Stimulated activated CD8-positive, alpha-beta memory T cell treated with anti-CD3 and anti-CD28 coated beads, Interleukin-7, amount 100 ng/mL, for 48 hours (primary cell): ENCODE data around the gene ADARB2.

ENCODE experiments used
- DNase-seq, 2 donors: peaks; one replicate each; pipeline ENCODE4 v3.0.0-alpha.2; 2020; ENCODE audit warnings: low read depth in 1 of 2; ENCODE audit errors: extremely low read depth in 1 of 2

The ADARB2 gene

DNA sequence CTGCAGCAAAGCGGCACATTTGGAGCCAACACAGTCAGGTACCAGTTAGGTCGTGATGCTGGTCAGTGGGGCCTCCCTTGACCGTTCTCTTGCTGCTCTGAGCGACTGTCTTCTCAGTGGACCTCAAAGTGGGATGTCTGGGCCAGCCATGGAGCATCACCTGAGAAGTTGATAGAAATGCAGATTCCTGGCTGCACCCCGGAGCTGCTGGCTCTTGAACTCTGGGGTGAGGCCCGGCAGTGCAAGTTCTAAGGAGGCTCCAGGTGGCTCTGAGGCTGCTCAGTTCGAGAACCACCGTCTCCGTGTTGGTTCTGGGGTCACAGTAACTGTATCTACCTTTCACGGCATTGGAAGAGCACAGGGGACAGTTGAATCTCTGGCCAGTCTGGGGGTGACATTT is 533.6 kb downstream of the ADARB2 start:
- DNase-seq, result no peak

DNA sequence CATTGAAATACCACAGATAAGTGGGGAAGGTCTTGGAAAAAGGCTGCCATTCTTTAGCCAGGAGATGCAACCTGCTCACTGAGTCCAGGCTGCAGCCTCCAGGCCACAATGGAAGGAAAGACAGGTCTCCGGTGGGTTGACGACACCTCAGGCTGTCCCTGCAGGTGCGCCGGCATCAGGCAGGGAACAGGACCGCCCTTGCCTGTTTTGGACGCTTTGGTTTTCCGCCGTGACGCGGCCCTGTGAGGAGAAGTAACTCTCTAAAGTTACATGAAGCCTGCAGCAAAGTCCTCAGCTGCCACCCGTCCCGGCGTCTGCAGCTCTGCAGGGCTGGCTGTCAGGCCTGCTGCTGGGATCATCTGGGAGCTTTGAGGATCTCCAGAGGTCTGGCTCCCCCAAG is 534.1 kb downstream of the ADARB2 start:
- DNase-seq, result no peak

DNA sequence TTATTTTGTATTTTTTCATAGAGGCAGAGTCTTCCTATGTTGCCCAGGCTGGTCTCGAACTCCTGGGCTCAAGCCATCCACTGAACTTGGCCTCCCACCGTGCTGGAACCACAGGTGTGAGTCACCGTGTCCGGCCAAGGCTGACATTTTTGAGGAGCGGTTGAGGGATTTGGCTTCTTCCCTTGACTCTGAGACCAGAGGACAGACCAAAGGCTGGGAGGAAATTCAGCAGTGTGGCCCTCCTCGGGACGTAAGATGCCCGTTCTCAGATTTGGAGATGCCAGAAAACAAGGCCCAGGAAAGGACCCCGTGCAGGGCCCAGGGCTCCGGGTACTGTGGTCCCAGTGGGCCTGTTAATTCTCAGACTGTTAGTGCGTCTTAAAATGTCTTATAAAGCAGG is 535.0 kb downstream of the ADARB2 start:
- DNase-seq, result no peak

DNA sequence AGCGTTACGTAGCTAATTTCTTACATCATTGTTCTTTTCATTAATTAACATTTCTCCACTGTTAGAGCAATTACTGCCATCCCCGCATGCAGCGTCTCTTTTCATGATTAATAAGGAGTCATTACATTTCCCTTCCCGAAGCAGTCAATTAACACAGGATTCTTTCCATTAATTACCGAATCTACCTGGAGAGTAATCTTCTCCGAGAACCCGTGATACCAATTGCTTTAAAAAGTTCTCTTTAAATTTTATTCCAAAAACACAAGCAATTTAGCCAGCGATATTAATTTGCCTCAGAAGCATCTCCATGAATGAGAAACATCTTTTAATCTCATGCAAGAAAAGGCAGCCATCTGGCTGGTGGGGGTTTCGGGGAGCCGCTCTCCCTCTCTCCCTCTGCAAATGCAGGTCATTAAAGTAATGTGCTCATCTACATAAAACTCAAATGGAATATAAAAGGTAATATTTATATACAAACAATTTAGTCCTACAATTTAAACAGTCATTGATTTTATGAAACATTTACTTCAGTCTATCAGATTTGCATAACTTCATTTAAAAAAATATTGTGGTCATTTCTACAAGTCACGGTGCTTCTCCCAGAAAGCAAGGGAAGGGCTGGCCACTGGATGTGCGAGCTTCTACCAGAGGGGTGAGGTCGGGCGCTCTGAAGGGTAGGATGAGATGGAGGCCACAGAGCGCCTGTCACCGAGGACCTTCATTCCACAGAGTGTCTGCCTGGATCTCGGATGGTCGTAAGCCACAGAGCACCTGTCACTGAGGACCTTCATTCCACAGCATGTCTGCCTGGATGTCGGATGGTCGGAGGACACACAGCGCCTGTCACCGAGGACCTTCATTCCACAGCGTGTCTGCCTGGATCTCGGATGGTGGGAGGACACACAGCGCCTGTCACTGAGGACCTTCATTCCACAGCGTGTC is 536.2 kb downstream of the ADARB2 start:
- DNase-seq, result no peak

DNA sequence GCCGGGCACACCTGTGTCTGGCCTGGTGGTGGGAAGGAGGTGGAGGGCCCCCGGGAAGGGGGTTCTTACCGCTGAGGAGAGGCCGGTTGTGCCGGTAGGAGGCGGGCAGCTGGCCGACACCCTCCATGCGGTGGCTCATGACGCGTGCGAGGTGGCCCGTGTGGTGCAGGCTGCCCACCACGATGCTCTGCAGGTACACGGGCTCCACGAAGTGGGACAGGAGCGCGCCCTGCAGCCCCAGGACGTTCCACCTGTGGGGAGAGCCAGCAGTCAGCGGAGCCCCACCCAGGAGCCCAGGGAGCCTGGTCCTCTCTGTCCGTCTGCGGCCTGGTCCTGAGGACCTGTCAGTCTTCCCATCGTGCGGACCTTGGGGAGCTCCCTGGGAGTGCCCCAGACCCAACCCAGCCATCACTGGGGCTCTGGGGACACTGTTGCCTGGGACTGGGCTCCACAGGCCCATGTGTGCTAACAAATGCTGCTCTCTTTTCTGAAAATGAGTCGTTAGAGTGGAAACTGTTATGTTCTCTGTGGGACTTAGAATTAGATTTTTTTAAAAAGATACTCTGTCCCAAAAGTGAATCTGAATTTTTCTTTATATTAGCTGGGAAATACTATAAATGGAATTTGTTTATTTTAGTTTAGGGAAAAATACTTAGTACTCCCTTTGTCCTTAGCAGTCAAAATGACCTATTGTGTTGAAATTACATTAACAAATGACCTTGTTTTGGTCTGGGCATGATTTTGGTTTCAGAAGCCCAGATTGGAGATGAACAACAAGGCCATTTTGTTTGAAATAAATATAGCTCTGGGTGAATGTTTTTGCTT is 537.2 kb downstream of the ADARB2 start:
- no peak for DNase-seq

DNA sequence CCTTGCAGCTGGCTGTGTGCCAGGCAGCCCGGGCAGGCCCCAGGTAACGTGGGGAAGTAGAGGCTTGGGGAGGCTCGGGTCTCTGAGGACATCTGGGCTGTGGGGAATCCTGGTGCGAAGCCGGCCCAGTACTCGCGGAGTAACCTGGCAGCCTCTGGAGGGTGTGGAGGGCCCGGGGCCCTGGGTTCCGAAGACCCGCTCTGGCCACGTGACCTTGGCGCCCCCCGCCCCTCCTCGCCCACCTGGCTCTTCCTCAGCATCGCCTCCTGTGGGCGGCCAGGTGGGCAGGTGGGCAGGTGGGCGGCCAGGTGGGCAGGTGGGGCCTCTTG is 538.0 kb downstream of the ADARB2 start:
- DNase-seq, result no peak

DNA sequence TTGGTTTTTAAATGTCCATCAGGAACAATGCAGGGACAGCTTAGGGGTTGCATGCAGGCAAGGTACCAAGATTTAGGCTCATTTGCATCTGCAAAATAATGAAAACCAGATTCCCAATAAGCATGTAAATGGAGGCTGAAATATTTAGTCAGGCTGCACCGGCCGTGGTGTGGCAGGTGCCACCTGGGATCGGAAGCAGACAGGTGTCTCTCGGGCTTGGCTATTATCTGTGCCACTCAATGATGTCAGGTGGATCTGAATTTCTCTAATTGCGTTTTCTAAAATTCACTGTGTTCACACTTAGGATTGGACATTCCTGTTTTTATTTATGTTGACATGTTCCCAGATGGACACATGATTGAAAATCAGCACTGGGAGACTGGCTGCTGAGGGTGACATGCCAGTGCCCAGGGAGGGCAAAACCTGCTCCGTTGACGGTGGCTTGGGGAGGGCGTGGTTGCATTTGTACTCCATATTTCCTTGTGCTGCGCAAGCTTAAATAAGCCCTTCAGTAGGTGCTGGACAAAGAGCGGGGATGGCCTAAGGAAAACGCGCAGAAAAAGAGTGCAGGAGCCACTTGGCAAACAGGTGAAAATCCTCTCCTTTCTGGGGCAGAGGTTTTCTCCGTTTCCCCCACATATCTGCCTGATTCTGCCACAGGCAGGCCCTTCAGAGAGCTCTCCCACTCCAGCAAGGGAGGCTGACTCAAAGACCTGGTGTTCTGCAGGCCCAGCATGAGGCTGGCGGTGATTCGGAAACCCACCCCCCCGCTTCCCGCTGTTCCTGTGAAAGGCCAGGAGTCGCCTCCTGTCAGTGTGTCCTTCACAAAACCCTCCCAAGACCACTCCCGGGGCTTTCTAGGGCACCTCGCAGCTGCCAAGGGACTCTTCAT is 538.6 kb downstream of the ADARB2 start:
- DNase-seq, result no peak

DNA sequence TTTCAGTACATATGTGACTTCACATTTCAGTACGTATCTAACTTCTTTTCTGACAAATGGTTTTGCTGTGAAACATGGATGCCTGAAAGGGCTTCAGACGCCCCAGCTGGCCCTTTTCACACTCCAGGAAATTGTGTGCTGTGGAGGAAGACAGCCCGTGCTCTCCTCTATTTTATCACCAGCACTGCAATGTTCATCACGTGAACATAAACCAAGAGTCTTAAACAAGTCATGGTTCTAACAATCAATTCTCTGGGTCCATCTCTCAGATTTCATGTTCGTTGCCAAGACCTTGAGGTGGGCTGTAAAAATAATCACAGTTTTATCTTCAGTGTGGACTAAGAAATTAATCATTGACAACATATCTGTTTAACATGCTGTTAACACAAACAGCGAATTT is 539.9 kb downstream of the ADARB2 start:
- DNase-seq, result no peak

DNA sequence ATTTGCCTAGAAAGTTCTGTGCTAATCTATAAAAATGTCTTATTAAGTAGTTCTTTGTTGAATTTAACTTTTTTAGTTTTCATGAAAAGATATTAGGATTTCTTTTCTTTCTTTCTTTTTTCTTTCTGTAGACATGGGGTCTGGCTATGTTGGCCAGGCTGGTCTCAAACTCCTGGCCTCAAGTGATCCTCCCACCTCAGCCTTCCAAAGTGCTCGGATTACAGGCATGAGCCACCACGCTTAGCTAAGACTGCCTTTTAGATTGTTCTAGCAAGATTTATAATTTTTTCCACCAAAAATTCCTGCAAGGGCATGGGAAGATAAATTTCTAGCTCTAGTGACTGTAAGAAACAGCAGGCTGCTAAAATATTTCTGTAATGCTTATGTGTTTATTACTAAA is 540.7 kb downstream of the ADARB2 start:
- no peak for DNase-seq

DNA sequence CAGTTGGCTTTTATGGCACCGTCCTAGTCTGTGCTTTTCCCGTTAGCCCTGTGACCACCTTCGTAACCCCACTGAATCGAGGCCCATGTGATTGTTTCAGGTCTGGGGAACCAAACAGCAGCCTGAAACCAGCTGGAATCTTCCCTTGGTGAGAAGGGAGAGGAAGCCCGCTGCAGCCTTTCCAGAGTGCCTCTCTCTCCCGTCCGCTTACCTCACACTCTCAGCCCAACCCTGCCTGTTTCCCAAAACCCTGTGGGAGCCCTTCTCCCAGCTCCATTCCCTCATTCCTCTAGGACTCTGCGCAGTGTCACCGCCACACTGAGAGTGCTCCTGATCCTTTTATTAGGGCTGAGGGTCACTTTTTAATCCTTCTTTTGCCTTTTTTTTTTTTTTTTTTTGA is 541.5 kb downstream of the ADARB2 start:
- no peak for DNase-seq

DNA sequence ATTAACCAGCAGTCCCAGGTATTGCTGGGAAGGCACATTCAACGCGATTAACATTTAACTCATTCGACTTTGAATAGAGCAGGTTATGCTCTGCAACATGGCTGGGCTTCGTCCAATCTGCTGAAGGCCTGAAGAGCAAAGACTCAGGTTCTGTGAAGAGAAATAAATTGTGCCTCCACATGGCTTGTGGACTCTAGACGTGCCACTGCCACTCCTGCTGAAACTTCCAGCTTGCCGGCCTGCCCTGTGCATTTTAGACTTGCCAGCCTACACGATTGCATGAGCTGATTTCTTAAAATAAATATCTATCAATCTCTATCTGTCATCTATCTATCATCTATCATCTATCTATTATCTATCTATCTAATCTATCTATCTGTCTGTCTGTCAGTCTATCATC is 543.2 kb downstream of the ADARB2 start:
- DNase-seq, result no peak

DNA sequence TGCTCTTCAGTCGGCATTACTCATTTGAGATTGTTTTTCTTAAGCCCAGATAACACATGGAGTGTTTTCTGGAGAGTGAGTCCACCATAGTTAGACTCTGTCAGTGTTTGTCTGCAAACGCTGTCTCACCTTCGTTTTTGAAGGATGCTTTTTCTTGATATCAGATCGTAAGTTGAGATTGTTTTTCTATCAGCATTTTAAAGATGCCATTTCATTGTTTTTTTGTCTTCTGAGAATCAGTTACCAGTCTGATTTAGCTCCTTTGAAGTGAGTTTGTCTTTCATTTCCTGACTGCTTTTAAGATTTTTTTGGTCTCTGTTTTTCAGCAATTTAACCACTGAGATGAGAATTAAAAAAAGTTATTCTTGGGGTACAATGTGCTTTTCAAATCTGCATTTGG is 543.8 kb downstream of the ADARB2 start:
- no peak for DNase-seq

DNA sequence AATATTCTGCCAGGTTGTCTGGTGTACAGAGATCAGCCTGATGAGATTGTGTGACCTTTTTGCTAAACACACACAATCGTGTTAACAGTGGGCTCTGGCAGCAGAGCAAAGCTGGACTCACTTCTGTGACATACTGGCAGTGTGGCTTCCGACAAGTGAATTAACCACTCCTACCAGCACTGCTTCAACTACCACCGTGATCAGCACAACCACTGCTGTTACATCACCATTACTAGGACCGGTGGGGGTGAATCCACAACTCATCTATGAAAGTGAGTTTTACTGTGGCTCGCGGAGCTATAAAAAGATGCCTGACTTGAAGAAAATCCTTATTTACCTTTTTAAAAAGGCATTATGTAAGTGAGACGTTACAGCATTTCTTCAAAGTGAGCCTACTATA is 545.6 kb downstream of the ADARB2 start:
- no peak for DNase-seq

DNA sequence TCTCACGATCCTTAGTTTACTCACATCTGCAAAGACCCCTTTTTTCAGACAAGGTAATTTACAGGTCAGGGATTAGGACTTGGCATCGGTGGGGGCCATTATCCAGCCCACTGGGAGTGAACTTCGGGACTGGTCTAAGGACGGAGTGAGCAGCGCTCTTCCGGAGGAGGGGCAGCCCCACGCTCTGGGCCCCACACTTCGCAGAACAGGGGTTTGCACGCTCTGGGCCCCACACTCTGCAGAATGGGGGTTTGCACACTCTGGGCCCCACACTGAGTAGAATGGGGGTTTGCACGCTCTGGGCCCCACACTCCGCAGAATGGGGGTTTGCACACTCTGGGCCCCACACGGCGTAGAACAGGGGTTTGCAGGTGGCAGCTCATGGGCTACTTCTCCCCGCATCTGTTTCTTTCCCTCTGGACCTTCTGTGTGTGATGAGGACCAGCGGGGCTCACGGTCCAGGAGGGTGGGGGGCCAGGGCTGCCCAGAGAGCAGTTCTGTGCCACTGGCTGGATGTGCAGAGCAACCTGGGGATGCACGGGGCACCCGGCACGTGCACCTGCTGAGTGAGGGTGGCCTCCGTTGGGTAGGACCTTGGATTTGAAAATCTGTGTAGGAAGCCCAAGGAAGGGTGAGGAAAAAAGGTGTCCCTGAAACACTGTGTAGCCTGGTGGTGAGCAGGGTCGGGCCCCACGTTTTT is 546.4 kb downstream of the ADARB2 start:
- no peak for DNase-seq

DNA sequence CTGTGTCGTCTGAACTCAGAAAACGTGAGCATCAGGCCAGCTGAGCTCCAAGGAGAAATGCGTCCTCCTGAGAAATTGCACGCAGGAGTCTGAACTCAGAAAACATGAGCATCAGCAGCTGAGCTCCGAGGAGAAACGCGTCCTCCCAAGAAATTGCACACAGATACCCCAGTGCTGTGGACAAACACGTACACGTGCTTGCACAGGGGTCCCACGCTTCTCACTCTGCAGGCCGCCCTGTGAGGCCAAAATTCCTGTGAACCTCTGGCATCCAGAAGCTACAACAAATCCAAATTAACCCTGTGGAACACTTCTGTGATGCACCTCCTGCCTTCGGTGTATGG is 547.3 kb downstream of the ADARB2 start:
- DNase-seq, result no peak

DNA sequence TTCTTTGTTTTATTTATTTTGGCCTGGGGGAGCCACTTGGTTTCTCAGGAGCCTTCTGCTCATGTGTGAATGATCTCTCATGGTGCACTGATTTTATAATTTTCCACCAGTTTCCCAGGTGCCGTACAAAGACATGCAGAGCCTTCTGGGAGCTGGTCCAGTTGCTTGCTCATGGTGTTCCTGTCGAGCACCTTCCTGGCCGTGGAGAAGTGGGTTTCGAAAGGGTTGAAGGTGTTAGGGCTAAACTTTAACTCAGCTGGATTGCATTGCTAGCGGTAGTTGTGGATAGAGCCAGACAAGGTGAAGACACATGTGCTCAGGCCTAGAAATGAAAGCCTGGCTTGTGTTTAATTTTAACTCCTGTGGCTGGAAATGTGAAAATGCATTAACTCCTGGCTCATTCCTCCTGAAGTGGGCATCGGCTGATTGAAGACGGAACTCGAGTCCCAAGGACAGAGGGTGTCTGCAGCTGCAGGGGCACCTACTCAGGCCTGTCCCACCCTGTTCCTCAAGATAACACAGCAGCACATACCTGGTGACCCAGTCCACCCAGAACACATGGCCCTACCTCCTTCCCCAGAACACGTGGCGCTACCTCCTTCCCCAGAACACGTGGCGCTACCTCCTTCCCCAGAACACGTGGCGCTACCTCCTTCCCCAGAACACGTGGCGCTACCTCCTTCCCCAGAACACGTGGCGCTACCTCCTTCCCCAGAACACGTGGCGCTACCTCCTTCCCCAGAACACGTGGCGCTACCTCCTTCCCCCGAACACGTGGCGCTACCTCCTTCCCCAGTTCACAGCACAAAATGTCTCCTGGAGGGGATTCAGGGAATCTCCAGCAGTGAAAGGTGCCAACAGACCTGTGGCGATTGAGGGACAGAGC is 547.9 kb downstream of the ADARB2 start:
- no peak for DNase-seq

DNA sequence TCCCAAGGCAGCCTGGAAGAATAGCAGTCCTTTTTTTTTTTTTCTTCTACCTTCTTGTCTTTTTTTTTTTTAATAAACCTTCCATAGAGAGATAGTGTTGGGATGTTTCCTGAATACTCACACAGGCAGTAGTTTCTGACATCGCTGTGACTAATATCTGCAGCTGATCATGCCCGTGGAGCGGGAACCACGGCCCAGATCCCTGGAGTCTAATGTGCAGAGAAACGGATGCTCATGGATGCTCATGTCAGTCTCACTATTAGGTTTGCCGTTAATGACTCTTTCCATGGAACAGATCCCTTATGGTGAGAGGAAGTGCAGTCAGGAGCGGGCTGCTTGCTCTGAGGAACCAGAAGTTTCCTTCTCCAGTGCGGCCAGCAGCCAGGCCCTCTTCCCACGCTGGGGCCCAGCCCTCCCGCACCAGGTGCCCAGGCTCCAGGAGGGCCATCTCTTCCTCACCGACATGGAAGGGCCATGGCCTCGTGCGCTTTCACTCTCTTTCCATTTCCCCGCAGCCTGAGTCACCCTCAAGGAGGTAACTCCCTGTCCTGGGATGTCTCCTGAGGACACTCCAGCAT is 548.7 kb downstream of the ADARB2 start:
- no peak for DNase-seq

DNA sequence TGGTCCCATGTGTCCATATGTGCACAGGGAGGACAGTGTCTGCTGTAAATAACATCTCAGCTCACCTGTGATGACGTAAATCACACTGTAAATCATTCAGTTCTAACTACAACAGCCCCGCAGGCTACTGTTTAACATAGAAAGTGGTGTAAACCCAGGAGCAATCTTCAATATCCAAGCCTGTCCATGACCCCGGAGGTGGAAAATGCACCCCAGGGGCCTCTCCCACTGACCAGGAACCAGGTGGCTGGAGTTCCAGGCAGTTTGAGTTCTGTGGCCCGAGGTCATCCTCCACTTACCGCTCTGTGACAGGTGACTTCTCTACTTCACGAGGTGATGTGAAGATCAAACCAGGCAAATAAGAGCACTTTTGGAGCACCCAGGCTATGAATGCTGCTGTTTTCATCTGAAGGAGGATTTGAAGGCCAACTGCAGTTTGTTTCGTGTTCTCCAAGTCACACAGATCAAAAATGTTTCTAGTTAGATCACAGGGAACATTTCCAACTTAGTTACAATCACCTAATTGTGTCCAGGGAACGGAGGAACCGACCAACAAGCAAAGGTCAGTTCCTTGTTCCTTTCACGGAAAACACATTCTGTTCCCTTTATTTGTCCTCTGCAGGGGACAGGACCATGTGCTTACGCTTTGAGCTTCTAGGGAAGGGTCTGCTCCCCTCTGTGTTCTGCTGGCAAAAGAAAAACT is 549.3 kb downstream of the ADARB2 start:
- no peak for DNase-seq
